Measurements from ENCODE around the gene LLGL1.

DNA sequence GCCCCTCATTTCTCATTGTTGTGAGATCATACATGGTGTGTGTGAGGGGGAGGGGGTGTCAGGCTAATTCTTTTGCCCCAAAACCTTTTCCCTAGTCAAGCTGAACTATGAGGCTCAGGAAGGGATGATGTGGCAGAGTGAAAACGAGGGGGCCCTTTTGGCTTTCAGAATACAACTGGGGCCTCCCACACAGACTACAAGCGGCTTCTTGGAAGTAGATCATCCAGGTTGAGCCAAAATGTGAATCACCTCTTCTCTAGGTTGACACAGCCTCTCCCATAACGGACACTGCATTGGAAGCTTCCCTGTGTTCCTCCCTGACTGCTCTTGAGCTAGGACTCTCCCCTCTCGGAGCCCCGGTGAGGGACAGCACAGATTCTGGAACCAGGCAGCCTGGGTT lies 44.1 kb upstream of the LLGL1 start:
- TF ChIP-seq, protein P1, sequence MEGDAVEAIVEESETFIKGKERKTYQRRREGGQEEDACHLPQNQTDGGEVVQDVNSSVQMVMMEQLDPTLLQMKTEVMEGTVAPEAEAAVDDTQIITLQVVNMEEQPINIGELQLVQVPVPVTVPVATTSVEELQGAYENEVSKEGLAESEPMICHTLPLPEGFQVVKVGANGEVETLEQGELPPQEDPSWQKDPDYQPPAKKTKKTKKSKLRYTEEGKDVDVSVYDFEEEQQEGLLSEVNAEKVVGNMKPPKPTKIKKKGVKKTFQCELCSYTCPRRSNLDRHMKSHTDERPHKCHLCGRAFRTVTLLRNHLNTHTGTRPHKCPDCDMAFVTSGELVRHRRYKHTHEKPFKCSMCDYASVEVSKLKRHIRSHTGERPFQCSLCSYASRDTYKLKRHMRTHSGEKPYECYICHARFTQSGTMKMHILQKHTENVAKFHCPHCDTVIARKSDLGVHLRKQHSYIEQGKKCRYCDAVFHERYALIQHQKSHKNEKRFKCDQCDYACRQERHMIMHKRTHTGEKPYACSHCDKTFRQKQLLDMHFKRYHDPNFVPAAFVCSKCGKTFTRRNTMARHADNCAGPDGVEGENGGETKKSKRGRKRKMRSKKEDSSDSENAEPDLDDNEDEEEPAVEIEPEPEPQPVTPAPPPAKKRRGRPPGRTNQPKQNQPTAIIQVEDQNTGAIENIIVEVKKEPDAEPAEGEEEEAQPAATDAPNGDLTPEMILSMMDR (conservative IDR thresholded peaks at IDR 0.05; ENCODE audit: low read depth, low read length) = no peak
- TF ChIP-seq EZH2 (IDR thresholded peaks at IDR 0.05; ENCODE audit: borderline replicate concordance, low read depth, low read length, poor library complexity, severe bottlenecking) = no peak
